ENCODE data around the gene MIGA1.
A peak's percentile ranks its signal among the peaks of the same experiment; 100 is the strongest.
"Not testable (repeated sequence)": the region's sequence is repeated elsewhere in the genome, so short reads cannot be mapped to it uniquely, and the experiment has no call there.

MIGA1 gene

DNA sequence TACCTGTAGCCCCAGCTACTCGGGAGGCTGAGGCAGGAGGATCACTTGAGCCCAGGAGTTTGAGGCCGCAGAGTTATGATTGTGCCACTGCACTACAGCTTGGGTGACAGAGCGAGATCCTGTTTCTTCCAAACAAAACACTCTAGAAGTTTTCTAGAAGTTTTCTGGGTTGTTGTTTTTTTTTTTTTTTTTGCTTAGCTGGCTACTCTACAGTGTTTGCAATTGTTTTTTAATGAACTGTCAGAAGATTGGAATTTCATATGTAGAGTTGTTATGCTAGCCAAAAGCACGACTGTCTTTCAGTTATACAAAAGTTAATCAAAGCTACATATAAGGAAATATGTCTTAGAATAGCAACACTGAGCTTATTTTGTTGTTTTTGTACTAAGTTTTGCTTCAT lies 78.1 kb downstream of the MIGA1 start:
- DNase-seq = no peak

DNA sequence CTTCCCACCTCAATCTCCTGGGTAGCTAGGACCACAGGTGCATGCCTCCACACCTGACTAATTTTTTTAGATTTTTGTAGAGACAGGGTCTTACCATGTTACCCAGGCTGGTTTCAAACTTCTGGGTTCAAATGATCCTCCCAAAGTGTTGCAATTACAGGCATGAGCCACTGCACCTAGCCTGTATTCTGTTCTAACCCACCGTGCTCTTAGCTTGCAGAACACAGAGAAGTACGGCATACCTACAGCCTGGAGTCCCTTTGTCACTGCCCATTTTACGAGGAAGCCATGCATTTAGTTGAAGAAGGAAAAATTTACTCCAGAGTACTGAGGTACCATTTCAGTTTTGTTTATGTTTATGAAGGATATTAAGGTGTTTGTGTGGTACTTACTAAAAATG lies 79.3 kb downstream of the MIGA1 start:
- no peak for DNase-seq

DNA sequence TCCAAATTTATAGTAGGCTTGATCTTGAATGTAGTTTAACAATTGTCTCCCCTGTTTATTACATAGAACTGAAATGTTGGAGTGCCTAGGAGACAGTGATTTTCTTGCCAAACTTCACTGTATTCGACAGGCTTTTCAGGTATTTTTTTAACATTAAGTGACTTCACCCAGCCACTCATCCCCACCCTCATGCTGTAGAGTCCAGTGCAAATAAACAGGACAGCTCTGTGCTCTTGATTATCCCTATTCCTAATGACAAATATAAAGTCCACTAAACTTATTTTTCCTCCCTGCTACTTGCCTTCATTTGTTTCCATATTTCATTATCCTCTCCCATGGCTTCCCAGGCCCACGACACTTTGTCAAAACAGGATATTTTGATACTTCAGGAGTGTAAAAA lies 79.8 kb downstream of the MIGA1 start:
- no peak for DNase-seq

DNA sequence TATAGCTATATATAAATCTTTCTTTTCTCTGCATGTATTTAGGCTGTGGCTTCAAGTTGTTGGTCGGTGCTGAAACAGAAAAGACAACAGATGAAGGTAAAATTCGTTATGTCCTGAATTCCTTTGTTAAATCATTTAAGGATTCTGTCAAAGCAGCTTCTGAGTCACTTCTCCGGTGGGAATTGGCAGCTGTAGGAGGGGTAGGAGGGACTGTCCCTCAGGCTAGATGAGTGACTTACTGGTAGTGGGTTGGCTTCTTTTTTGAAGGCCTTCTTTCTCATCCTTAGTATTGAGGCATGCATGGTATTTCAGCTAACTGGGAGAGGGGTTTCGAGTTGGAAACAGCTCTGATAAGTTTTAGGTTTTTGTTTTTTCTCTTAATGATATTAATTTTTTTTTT lies 86.8 kb downstream of the MIGA1 start:
- no peak for DNase-seq

DNA sequence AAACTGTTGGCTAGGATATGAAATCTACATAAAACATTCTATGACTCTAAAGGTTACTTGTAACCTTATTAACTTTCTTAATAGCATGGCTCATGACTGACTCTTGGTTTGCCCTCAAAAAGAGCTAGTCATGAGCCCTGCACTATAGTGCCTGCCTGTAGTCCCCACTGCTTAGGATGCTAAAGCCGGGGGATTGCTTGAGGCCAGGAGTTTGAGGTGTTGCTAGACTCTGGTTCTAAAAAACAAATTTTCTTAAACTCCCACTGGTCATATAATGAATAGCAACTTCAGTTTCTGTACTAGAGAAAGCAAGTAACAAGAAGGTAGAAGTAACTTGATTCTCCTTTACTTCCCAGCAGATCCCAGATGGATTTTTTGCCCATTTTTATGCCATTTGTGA lies 93.2 kb downstream of the MIGA1 start:
- no peak for DNase-seq

DNA sequence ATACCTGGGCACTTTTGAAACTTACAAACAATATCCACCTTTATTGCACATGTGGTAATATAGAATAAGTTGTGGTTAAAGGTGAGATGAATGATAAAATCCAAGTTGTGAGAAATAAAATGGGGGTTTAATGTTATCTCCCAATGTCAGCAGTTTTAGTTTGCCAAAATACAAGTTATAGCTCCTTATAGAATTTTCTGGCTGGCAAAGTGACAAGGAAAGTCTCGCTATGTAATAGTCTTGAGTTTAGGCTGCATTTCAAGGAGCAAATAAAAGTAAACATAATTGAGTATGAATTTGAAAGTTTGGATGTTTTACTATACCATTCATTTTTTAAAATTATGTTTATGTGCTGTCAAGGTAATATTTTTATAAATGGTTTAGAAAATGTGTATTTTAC lies 94.0 kb downstream of the MIGA1 start:
- no peak for DNase-seq

DNA sequence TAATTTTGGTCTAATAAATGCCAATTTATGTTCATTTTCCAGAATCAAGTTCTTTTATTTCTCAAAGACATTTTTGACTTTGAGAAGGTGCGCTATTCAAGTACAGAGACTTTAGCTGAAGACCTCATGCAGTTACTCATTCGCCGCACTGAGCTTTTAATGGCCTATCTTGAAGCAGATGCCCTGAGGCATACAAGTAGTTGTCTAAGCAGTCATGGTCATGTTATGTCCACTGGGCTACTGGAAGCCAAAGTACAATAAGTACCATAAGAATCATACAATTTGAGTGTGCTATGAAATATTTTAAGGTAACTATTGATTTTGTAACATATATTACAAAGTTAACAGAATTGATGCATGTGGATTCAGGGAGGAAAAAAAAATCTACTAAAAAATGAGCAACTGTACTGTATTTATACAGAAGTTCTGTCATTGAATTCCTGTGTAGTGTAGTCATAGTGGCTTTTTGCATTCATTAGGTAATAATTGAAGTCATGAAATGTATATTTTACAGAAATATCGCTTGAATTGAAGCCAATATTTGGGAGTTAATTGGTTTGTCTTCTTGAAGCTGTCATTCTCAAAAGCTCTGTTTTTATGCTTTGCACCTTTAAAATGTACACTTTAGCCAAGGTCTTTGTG lies 95.5 kb downstream of the MIGA1 start:
- DNase-seq = no peak

DNA sequence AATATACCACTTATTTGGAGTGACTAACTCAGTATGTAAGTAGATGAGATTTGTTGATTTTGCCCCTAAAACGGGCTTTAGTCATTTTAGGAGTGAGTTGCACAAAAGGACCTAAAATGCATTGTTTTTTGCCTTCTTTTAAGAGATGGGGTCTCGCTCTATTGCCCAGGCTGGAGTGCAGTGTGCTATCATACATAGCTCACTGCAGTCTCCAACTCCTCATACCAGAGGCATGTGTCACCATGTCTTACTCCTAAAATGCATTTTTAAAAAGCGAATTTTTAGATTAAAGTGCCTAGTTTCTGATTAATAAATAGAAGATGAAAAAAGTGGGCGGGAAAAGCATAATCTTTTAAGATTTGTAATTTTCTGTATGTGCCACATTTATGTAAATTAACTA lies 97.4 kb downstream of the MIGA1 start:
- DNase-seq = no peak

DNA sequence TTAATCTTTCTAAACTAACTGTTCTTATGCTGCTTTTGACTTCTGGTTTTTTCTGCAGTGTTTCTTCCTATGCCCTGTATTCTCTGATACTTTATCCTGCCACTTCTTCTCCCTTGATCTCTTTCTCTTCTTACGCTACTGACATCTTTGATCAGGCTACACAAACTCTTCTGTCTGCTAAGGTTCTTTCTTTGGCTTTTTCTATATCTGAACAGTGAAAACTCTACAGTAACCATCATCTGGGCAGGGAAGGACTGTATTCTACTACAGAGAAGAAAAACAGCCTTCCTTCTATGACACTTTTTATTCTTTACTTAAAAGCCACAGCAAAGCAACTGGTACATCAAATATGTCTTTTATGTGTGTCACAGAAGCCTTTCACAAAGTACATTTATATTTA lies 101.6 kb downstream of the MIGA1 start:
- no peak for DNase-seq

DNA sequence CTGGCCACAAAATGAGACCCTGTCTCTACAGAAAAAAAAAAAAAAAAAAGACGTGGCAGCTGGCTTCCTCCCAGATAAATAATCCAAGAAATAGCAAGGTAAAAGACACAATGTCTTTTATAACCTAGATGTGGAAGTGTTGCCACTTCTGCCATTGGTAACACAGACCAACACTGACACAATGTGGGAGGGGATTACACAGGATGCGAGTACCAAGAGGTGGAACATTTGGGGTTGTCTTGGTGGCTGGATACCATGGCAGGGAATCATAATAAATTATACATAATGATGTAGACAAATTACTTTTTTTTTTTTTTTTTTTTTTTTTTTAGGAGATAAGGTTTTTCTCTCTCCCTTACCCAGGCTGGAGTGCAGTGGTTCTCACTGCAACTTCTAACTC lies 103.0 kb downstream of the MIGA1 start:
- no peak for DNase-seq

DNA sequence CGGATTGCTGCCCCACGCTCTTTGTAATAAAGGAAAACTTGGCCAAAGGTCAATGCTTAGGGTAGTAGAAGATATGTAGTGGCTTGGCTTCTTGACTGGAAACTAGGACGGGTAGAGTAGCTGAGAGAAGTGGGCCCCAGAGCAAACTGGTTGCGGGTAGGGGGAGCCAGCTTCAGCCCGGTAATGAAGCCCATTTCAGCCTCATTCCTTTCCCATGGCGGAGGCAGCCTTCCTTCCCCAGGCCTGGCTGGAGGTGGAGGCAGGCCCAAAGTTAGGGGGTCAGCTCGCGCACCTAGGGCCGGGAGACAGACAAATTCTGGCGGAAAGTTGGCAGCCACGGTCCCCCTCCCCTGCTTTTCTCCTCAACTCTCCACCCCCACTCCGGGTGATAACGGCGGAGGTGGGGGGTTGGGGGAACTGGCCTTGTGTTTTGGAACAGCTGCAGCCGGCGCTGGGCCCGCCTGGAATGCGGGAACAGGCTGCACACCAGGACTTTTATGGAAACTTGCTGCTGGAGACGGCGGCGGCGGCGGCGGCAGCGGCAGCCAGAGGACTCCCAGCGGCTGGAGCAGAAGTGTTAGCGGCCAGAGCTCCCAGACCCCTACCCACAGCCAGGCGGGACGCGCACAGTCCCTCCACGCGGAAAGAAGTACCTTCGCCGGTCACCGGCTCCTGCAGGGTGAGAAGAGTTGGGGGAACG lies 108.8 kb downstream of the MIGA1 start, which contains the start of gene NEXN:
Gene NEXN (plus strand): TSS at position 544 of the 700 bp plus-strand sequence. CDS start 27,483 bp downstream, outside the sequence.
- peak; percentile 26 for DNase-seq

DNA sequence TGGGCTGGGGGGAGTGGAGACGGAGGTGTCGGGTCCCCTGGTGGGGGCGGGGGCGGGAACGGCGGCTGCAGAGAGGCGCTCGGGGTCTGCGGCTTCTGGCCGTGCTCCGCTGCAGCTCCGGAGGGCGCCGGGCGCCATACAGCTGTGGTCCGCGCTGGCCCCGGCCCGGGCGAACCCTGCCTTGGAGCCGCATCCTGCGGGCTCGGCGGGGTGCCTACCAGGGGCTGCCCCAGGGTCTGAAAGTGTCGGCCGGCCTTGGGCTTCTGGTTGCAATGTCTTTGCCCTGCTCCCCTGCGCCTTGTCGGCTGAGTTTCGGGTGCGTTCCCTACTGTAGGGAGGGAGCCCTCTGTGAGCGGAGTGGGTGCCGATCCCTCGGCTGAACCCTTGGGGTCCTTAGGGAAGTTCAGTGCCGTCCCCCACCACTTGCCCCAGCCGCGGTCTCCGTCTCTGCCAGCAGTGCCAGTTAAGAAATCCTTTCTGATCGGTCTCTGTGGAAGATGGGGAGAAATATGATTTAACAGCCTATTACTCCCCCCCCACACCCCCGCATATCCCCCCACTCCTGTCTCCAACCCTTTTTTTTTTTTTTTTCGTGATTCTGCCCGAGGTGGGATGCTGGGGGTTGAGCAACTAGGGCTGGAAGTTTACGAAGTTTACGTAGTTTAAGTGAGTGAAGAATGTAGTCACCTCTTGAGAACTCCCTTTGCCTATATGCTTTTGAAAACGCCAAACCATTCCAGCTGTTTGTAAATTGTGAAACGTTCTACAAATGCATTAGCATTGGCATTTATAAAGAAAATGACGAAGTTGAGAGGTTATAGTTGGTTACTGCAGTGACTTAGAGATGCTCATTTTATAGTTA lies 109.6 kb downstream of the MIGA1 start:
- DNase-seq = no peak

DNA sequence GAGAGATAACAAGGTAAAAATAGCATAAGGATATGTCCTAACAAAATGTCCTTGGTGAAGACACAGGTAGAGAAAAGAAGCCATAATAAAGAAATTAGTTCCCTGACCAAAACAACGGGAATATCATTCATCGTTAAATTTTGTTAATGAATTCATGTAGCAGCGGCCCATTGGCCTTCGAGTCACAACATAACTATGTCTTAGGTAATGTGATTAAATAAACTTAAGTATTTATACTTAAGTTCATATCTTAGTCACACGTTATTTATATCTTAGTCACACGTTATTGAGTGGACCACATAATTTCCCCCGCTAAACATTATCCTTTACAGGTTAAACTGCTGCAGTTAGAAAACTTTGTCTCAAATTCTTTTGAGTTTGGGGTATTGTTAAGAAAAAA lies 110.2 kb downstream of the MIGA1 start:
- no peak for DNase-seq

DNA sequence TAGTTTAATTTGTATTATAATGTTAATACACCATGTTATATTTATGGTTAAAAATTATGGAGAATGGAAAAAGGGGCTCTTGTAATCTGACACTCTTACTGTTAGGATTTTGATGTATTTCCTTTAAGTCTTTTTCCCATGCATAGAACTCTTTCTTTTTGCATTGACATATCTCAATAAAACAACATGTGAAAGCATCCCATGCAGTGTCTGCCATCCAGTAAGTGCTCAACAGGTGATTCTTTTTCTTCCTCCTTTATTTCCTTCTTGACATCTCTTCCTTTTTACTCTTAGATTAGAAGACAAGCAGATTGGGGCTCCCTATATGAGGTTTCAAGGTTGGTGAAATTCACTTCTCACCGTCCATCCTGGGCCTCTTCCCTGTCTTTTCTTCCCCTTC lies 111.8 kb downstream of the MIGA1 start:
- no peak for DNase-seq

DNA sequence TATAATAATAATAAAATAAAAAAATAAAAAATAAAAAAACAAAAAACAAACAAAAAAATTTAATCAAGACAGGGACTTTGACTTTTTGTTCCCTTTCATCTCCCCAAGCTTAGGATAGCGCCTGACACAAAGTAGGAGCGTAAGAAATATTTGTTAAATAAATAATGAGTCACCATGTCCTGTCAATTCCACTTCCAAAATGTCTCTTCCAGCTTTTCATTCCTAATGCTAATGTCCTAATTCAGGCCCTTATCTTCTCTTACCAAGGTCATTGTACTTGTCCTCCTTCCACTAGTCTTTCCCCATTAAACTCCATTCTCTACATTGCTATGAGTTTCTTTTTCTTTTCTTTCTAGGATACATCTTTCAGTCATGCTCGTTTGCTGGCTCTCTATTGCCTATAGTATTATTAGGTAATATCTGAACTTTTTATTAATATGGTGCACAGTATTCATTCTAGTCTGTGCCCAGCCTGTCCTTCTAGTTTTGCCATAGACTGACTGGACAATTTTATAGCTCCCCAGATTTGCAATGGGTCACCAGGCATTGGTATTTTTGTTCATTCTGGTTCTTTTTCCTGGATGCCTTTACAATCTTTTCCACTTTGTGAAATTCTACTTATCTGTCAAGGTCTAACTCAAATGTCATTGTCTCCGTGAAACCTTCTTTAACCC lies 120.3 kb downstream of the MIGA1 start:
- no peak for DNase-seq

DNA sequence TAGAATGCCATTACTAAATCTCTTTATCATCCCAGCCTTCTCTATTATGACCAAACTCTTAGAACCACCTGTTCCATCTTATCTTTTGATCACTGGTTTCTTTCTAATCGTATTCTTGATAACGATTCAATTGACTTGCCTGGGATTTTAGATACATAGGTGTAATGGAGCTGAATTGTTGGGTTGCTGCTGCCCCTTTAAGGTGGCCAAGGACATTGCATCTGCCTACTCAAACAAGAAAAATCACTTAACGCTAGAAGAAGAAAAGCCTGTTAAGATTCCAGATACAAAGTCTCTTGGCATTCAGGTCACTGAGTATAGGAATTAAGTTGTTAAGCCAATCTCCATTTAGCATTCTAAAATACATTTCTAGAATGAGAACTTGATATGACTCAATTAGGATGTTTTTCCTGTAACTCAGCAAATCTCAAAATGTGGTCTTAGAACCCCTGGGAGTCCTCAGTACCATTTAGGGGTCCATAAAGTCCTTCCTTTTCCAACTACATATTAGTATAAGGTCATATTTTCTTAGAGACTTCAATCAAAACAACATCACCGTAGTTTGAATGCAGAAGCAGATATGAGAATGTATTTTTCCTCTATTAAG lies 121.3 kb downstream of the MIGA1 start:
- peak; percentile 57 for DNase-seq

DNA sequence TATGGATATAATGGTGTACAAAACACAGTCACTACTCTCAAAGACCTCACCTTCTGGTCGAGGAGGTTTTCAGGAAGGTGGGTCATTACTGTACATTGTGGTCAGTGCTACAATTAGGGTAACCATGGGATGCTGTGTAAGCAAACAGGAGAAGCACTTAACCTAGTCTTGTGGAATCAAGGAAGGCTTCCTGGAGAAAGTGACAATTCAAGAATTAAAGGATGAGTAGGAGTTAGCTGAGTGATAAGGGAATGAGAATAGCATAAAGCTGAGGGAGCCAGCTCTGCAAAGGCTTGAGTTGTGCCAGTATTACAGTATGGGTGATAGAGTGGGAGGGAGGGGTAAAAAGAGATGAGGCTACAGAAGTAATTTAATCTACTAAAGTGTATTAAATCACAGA lies 126.2 kb downstream of the MIGA1 start:
- DNase-seq = no peak

DNA sequence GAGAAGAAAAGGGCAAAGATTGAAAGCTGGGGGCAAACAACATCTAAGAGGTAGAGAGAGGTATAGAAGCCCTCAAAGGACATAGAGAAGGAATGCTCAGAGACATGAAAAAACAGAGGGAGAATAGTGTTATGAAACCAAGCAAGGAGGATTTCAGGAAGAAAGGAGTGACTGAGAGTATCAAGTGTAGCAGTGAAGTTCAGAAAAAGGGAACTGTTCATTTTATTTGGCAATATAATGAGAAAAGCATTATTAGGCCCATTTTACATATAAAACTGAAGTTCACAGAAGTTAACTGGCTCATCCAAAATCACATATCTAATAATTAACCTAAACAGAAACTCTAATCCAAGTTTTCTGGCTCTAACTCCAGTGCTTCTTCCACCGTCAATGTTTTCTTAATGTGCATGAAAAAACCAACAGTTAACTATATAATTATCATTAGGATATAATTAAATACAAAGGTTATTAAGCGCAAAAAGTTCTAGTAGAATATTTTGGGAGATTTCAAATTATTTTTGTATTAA lies 126.6 kb downstream of the MIGA1 start:
- DNase-seq = no peak

DNA sequence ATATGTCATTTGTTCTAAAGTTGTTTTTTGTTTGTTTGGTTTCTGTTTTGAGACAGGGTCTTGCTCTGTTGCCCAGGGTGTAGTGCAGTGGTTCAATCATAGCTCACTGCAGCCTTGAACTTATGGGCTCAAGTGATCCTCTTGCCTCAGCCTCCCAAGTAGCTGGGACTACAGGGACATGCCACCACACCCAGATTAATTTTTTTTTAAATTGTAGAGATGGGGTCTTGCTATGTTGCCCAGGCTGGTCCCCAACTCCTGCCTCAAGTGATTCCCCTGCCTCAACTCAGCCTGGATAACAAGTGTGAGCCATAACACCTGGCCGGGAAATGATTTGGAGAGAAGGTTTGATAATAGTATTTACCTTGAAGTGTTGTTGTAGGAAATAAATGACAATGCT lies 127.2 kb downstream of the MIGA1 start:
- no peak for DNase-seq

DNA sequence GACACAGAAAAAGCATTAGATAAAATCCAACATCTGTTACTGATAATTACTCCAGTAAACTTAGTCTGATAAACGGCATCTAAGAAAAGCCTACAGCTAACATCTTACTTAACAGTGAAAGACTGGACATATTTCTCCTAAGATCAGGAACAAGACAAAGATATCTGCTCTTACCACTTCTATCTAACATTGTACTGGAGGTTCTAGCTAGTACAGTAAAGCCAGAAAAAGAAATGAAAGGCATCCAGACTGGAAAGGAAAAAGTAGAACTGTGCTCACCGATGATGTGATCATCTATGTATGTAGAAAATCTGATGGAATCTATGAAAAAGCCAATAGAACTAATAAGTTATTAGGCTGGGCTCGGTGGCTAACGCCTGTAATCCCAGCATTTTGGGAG lies 130.7 kb downstream of the MIGA1 start:
- DNase-seq = no peak

DNA sequence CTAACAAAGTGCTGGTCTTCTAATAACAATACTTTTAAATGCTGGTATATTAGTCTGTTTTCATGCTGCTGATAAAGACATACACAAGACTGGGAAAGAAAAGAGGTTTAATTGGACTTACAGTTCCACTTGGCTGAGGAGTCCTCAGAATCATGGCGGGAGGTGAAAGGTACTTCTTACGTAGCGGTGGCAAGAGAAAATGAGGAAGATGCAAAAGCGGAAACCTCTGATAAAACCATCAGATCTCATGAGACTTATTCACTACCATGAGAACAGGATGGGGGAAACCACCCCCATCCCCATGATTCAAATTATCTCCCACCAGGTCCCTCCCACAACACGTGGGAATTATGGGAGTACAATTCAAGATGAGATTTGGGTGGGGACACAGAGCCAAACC lies 139.5 kb downstream of the MIGA1 start:
- not testable (repeated sequence) for DNase-seq

DNA sequence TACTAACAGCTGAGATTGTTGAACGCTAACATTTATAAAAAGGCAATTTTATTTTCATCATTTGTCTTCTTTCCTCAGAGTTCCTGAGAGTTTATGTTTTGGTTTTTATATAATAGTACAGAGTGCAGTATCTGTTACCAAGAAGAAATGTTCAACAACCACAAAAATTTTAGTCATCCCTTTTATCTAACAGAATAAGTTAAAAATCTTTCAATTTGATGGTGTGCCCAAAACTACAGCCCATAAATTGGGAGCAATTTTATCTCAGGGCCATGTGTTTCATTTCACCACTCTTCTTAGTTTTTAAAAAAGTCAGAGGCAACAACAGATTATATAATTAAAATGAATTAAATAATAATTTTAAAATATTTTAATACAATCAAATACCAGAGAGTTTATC lies 146.1 kb downstream of the MIGA1 start:
- DNase-seq = no peak

DNA sequence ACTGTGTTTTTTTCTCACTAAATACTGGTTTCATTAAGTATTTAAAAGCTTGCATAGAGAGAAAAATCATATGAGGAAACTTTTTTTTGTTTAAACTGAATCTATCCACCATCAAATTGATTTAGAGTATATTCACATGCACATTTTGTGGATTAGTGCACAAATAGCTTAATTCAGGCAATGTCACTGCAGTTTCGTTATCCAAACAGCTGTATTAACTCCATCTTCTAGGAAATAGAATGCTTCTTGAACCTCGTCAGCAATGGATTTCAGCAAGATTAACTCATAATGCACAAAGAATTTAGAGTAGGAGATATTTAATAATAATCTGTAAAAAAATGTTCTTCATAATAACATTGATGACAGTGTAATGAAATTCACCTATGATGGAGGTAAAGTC lies 146.5 kb downstream of the MIGA1 start:
- no peak for DNase-seq

All from NCI-H1092 treated with DMSO at 0.1 percent for 48 hours (cell line).